SU-DHL-6 (cell line): ENCODE results near the gene CPNE8.

Source experiments
- CTCF ChIP-seq: fragments of 200-600 bp; sonication (generic); IDR thresholded peaks from one replicate; pipeline ENCODE4 v1.5.1; 2017; ENCODE audit warnings: antibody characterized with exemption, mild to moderate bottlenecking, low read length, moderate library complexity; ENCODE audit not compliant: insufficient read depth, poor library complexity, severe bottlenecking
- EZH2phosphoT487 ChIP-seq: fragments of 200-600 bp; sonication (generic), shearing (Covaris generic); conservative IDR thresholded peaks from 2 replicates; pipeline ENCODE4 v1.6.1; 2018; ENCODE audit warnings: mild to moderate bottlenecking, antibody characterized with exemption, low read length, moderate library complexity, mixed read lengths

GRCh38 chr12:38633511-38633910, 271.9 kb downstream of the CPNE8 start:
- no peak for TF ChIP-seq CTCF
- no peak for TF ChIP-seq EZH2phosphoT487
